ENCODE results near the gene CTNNA3. TPM values are rescaled to one million over a fixed set of nuclear protein-coding genes. Genes with fewer than 3 reads are reported as not detected.

The CTNNA3 gene
- total RNA-seq, 1 donor = not detected

- no peak overlapping the region for H2AFZ ChIP-seq (ENCODE audit: low read length)
- no peak overlapping the region for H3K27ac ChIP-seq (ENCODE audit: low read depth, low read length)
- H3K27me3 ChIP-seq (ENCODE audit: insufficient read depth, low read length) = no peaks in the 10 kb centered on the region
- no peaks in the 10 kb centered on the region for H3K36me3 ChIP-seq (ENCODE audit: insufficient read depth, low read length)
- no peak overlapping the region for H3K4me3 ChIP-seq (ENCODE audit: insufficient read depth, low read length)
- H3K79me2 ChIP-seq (ENCODE audit: insufficient read depth, low read length) = no peaks in the 10 kb centered on the region
- no peak for DNase-seq (ENCODE audit: insufficient read length, low spot score, missing footprints)
- TF ChIP-seq CTCF (IDR thresholded peaks at IDR 0.05; ENCODE audit: extremely low read depth, low read depth, low read length) = no peak
- H3K4me2 ChIP-seq (ENCODE audit: insufficient read depth, low read length) = no peak overlapping the region
- no peaks in the 10 kb centered on the region for H4K20me1 ChIP-seq (ENCODE audit: insufficient read depth, low read length)
- H3K4me1 ChIP-seq (ENCODE audit: insufficient read depth, low read length) = no peaks in the 10 kb centered on the region
- peaks cover 3% of the 10 kb centered on the region for H3K9me3 ChIP-seq (ENCODE audit: low read depth, low read length)
These were observed 1467.1 kb downstream of the CTNNA3 start for GRCh38 chr10:66228887-66229286.

- H4K20me1 ChIP-seq (ENCODE audit: insufficient read depth, low read length) = no peaks in the 10 kb centered on the region
- no peak for TF ChIP-seq CTCF (IDR thresholded peaks at IDR 0.05; ENCODE audit: extremely low read depth, low read depth, low read length)
These were observed 1472.3 kb downstream of the CTNNA3 start for GRCh38 chr10:66223656-66224055.

GRCh38 chr10:66222462-66223046 lies 1473.4 kb downstream of the CTNNA3 start:
- Histone ChIP-seq H4K20me1 (ENCODE audit: insufficient read depth, low read length) (no peaks in the 10 kb centered on the region), H3K4me2 (ENCODE audit: insufficient read depth, low read length) (no peak overlapping the region), H3K27ac (ENCODE audit: low read depth, low read length) (no peak overlapping the region), H3K4me1 (ENCODE audit: insufficient read depth, low read length) (no peaks in the 10 kb centered on the region), H3K27me3 (ENCODE audit: insufficient read depth, low read length) (no peaks in the 10 kb centered on the region), H3K36me3 (ENCODE audit: insufficient read depth, low read length) (no peaks in the 10 kb centered on the region), H3K79me2 (ENCODE audit: insufficient read depth, low read length) (no peaks in the 10 kb centered on the region), H3K4me3 (ENCODE audit: insufficient read depth, low read length) (no peak overlapping the region), H2AFZ (ENCODE audit: low read length) (no peak overlapping the region), H3K9me3 (ENCODE audit: low read depth, low read length) (peaks cover 3% of the 10 kb centered on the region)
- no peak for DNase-seq (ENCODE audit: insufficient read length, low spot score, missing footprints)
- no peak for TF ChIP-seq CTCF (IDR thresholded peaks at IDR 0.05; ENCODE audit: extremely low read depth, low read depth, low read length)

More at GRCh38 chr10:66223656-66224055, 1472.3 kb downstream of the CTNNA3 start:
- H3K9me3 ChIP-seq (ENCODE audit: low read depth, low read length) = peaks cover 3% of the 10 kb centered on the region
- no peak overlapping the region for H3K4me2 ChIP-seq (ENCODE audit: insufficient read depth, low read length)
- no peaks in the 10 kb centered on the region for H3K4me1 ChIP-seq (ENCODE audit: insufficient read depth, low read length)
- no peak for DNase-seq (ENCODE audit: insufficient read length, low spot score, missing footprints)
- no peak overlapping the region for H3K4me3 ChIP-seq (ENCODE audit: insufficient read depth, low read length)
- H3K36me3 ChIP-seq (ENCODE audit: insufficient read depth, low read length) = no peaks in the 10 kb centered on the region
- no peak overlapping the region for H2AFZ ChIP-seq (ENCODE audit: low read length)
- H3K79me2 ChIP-seq (ENCODE audit: insufficient read depth, low read length) = no peaks in the 10 kb centered on the region
- no peak overlapping the region for H3K27ac ChIP-seq (ENCODE audit: low read depth, low read length)
- H3K27me3 ChIP-seq (ENCODE audit: insufficient read depth, low read length) = no peaks in the 10 kb centered on the region

GRCh38 chr10:66218981-66219587 lies 1476.9 kb downstream of the CTNNA3 start:
- no peak for TF ChIP-seq CTCF (IDR thresholded peaks at IDR 0.05; ENCODE audit: extremely low read depth, low read depth, low read length)
- no peak for DNase-seq (ENCODE audit: insufficient read length, low spot score, missing footprints)

More at GRCh38 chr10:66218981-66219587, 1476.9 kb downstream of the CTNNA3 start:
- Histone ChIP-seq H4K20me1 (ENCODE audit: insufficient read depth, low read length) (no peaks in the 10 kb centered on the region), H3K4me3 (ENCODE audit: insufficient read depth, low read length) (no peak overlapping the region), H3K36me3 (ENCODE audit: insufficient read depth, low read length) (no peaks in the 10 kb centered on the region), H3K4me1 (ENCODE audit: insufficient read depth, low read length) (no peaks in the 10 kb centered on the region), H2AFZ (ENCODE audit: low read length) (no peak overlapping the region), H3K9me3 (ENCODE audit: low read depth, low read length) (peaks cover 3% of the 10 kb centered on the region), H3K27ac (ENCODE audit: low read depth, low read length) (no peak overlapping the region), H3K27me3 (ENCODE audit: insufficient read depth, low read length) (no peaks in the 10 kb centered on the region), H3K79me2 (ENCODE audit: insufficient read depth, low read length) (no peaks in the 10 kb centered on the region), H3K4me2 (ENCODE audit: insufficient read depth, low read length) (no peak overlapping the region)

Measured in osteoblast (primary cell).